Measurements from ENCODE around the gene FADD. TPM values are rescaled to one million over a fixed set of nuclear protein-coding genes. Genes with fewer than 3 reads are reported as not detected.
A peak's percentile ranks its signal among the peaks of the same experiment; 100 is the strongest.
"Not testable (repeated sequence)": the region's sequence is repeated elsewhere in the genome, so short reads cannot be mapped to it uniquely, and the experiment has no call there.

The FADD gene
- total RNA-seq, 1 experiment from 2014 or later, result 101 TPM

DNA sequence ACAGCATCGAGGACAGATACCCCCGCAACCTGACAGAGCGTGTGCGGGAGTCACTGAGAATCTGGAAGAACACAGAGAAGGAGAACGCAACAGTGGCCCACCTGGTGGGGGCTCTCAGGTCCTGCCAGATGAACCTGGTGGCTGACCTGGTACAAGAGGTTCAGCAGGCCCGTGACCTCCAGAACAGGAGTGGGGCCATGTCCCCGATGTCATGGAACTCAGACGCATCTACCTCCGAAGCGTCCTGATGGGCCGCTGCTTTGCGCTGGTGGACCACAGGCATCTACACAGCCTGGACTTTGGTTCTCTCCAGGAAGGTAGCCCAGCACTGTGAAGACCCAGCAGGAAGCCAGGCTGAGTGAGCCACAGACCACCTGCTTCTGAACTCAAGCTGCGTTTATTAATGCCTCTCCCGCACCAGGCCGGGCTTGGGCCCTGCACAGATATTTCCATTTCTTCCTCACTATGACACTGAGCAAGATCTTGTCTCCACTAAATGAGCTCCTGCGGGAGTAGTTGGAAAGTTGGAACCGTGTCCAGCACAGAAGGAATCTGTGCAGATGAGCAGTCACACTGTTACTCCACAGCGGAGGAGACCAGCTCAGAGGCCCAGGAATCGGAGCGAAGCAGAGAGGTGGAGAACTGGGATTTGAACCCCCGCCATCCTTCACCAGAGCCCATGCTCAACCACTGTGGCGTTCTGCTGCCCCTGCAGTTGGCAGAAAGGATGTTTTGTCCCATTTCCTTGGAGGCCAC is 3.3 kb downstream of the FADD start:
- DNase-seq, result no peak
- no peak overlapping the region for H3K4me3 ChIP-seq (ENCODE audit: insufficient read depth, low read depth, low read length)
- no peaks in the 10 kb centered on the region for H3K27me3 ChIP-seq (ENCODE audit: control insufficient read depth, insufficient read depth, low read length)
- peaks cover 23% of the 10 kb centered on the region for H3K36me3 ChIP-seq (replicated peaks; ENCODE audit: control insufficient read depth, insufficient read depth, low read length)

- peak; percentile 16 for DNase-seq
- no peak overlapping the region for H3K4me3 ChIP-seq (ENCODE audit: insufficient read depth, low read depth, low read length)
- H3K36me3 ChIP-seq (replicated peaks; ENCODE audit: control insufficient read depth, insufficient read depth, low read length), result peaks cover 23% of the 10 kb centered on the region
- no peaks in the 10 kb centered on the region for H3K27me3 ChIP-seq (ENCODE audit: control insufficient read depth, insufficient read depth, low read length)
These were observed 3.9 kb downstream of the FADD start for GRCh38 chr11:70206982-70207376.

DNA sequence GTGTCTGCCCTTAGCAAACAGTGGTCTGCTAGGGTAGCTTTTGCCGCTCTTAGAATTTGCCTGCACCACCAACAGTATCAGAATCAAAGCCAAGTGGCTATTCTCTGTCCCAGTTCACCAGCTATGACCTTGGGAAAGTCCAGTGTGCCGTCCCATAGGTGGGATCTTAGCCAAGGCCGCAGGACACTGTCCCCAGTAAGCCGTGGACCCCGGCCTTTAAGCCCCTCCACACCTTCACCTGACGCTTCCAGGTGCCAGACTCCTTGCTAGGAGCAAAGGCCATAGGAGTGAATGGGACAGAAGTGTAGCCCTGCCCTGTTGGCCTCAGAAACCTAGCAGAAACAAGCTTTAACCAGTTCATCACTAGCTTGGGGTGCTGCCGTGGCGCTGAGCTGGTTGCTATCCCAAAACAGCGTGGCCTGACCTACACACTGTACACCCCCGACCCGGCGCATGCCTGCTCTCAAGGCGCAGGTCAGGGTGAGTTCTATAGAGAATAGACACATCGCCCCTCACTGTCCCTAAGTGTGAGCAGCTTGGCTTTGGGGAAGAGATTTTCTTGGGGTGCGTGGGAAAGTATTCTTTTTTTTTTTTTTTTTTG is 4.5 kb downstream of the FADD start:
- H3K27me3 ChIP-seq (ENCODE audit: control insufficient read depth, insufficient read depth, low read length), result no peaks in the 10 kb centered on the region
- no peak overlapping the region for H3K4me3 ChIP-seq (ENCODE audit: insufficient read depth, low read depth, low read length)
- peaks cover 23% of the 10 kb centered on the region for H3K36me3 ChIP-seq (replicated peaks; ENCODE audit: control insufficient read depth, insufficient read depth, low read length)
- no peak for DNase-seq

DNA sequence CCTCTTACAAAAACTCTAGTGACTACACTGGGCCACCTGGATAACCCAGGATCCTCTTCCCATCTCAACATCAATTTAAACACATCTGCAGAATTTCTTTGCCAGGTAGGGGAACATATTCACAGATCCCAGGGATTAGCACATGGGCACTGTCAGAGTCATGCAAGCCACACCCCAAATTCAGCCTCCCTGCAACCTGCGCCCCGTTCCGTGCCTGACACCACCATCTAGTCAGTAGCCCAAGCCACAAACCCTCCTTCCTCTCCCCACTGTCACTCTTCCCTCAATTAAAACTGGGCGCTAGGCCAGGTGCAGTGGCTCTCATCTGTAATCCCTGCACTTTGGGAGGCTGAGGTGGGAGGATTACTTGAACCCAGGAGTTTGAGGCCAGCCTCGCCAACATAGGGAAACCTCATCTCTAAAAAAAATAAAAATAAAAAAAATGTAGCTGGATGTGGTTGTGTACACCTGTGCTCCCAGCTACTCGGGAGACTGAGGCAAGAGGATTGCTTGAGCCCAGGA is 6.4 kb downstream of the FADD start:
- H3K4me3 ChIP-seq (ENCODE audit: insufficient read depth, low read depth, low read length), result no peak overlapping the region
- DNase-seq, result no peak
- H3K36me3 ChIP-seq (replicated peaks; ENCODE audit: control insufficient read depth, insufficient read depth, low read length), result peaks cover 23% of the 10 kb centered on the region
- no peaks in the 10 kb centered on the region for H3K27me3 ChIP-seq (ENCODE audit: control insufficient read depth, insufficient read depth, low read length)

DNA sequence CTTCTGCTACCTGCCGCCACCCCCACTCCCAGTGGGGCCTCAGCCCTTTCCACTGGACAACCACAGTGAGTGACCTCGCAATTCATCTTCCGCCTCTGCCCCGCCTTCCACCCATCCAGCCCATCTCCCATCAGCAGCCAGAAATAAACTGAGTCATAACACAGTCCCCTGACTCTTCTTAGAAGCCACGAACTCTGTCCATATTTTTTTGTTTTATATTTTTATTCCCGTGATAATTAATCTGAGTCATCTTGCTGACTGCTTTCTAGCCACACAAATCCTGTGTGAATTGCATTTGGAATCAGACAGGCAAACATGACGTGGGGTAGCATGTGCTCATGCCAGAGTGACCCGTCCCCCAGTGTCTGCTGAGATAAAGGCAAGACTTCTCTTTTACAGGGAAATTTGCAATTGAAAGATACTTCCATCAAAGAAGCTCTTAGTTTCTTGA is 7.0 kb downstream of the FADD start:
- no peak for DNase-seq
- Histone ChIP-seq H3K4me3 (ENCODE audit: insufficient read depth, low read depth, low read length) (no peak overlapping the region), H3K36me3 (replicated peaks; ENCODE audit: control insufficient read depth, insufficient read depth, low read length) (peaks cover 19% of the 10 kb centered on the region), H3K27me3 (ENCODE audit: control insufficient read depth, insufficient read depth, low read length) (no peaks in the 10 kb centered on the region)

- Histone ChIP-seq H3K4me3 (ENCODE audit: insufficient read depth, low read depth, low read length) (no peak overlapping the region), H3K36me3 (replicated peaks; ENCODE audit: control insufficient read depth, insufficient read depth, low read length) (peaks cover 19% of the 10 kb centered on the region), H3K27me3 (ENCODE audit: control insufficient read depth, insufficient read depth, low read length) (no peaks in the 10 kb centered on the region)
- DNase-seq, result no peak
These were observed 7.4 kb downstream of the FADD start for GRCh38 chr11:70210530-70210929.

- Histone ChIP-seq H3K36me3 (replicated peaks; ENCODE audit: control insufficient read depth, insufficient read depth, low read length) (peaks cover 4% of the 10 kb centered on the region), H3K27me3 (ENCODE audit: control insufficient read depth, insufficient read depth, low read length) (no peaks in the 10 kb centered on the region), H3K4me3 (ENCODE audit: insufficient read depth, low read depth, low read length) (no peak overlapping the region)
- no peak for DNase-seq
These were observed 9.2 kb downstream of the FADD start for GRCh38 chr11:70212227-70212811.

GRCh38 chr11:70217388-70217787 is 14.3 kb downstream of the FADD start:
- not testable (repeated sequence) for H3K36me3 ChIP-seq (replicated peaks; ENCODE audit: control insufficient read depth, insufficient read depth, low read length); DNase-seq; H3K27me3 ChIP-seq (ENCODE audit: control insufficient read depth, insufficient read depth, low read length)
- peak overlapping the region; percentile 24; the same call in 1 of the 2 replicates for H3K4me3 ChIP-seq (ENCODE audit: insufficient read depth, low read depth, low read length)

DNA sequence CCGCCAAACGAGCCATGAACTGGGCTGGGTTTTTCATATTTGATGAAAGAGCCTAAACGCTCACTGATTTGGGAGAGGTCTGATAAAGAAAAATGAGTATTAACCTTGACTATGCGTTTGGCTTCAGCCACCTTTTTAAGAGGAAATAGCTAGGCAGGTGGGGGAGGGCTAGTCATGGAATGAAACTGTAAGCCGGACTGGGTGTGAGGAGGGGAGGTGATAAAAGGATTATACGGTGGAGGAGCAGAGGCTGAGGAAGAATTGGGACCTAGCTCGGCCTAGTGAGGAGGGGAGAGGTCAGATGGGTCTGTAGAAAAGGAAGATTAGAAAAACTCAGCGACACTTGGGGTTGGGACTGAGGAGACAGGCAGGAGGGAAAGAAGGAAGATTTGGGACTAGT is 15.0 kb downstream of the FADD start:
- not testable (repeated sequence) for DNase-seq; H3K36me3 ChIP-seq (replicated peaks; ENCODE audit: control insufficient read depth, insufficient read depth, low read length); H3K27me3 ChIP-seq (ENCODE audit: control insufficient read depth, insufficient read depth, low read length)
- peak overlapping the region; percentile 11; the same call in 1 of the 2 replicates for H3K4me3 ChIP-seq (ENCODE audit: insufficient read depth, low read depth, low read length)

- Histone ChIP-seq H3K27me3 (ENCODE audit: control insufficient read depth, insufficient read depth, low read length) (no peaks in the 10 kb centered on the region), H3K36me3 (replicated peaks; ENCODE audit: control insufficient read depth, insufficient read depth, low read length) (no peaks in the 10 kb centered on the region), H3K4me3 (ENCODE audit: insufficient read depth, low read depth, low read length) (no peak overlapping the region)
- DNase-seq, result no peak
These were observed 17.0 kb downstream of the FADD start for GRCh38 chr11:70220136-70220535.

DNA sequence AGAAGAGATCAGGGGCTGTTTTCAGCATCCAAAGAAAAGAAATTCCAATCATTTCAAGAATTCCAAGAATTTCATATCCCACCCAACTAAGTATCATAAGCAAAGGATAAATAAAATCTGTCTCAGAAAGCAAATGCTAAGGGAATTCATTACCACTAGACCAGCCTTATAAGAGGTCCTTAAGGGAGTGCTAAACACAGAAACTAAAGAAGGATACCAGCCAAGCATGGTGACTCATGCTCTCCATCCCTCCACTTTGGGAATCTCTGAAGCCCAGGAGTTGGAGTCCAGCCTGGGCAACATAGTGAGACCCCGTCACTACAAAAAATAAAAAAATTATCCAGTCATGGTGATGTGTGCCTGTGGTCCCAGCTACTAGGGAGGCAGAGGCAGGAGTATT is 17.8 kb downstream of the FADD start:
- Histone ChIP-seq H3K27me3 (ENCODE audit: control insufficient read depth, insufficient read depth, low read length) (no peaks in the 10 kb centered on the region), H3K36me3 (replicated peaks; ENCODE audit: control insufficient read depth, insufficient read depth, low read length) (no peaks in the 10 kb centered on the region), H3K4me3 (ENCODE audit: insufficient read depth, low read depth, low read length) (no peak overlapping the region)
- DNase-seq, result no peak

DNA sequence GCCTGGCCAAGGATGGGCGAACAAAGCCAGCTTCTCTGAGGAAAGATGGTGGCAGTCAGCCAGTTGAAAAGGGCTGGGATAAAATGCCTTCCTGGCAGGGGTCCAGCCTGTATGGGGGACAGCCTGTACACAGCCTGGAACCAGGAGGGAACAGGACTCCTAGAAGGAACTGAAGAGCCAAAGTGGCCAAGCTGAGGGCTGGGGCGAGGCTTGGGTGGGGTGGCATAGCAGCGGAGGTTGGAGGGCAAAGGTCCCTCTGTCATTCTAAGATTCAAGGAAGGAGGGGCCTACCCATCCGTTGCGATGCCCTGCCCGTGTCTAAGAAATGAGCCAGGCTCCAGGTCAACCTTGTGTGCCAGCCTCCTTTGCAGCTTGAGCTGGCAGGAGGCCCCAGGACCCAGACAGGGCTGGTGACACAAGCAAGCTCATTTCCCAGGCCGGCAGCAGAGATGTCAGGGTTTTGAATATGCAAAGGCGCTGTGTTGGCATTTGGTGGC is 22.6 kb downstream of the FADD start:
- Histone ChIP-seq H3K4me3 (ENCODE audit: insufficient read depth, low read depth, low read length) (no peak overlapping the region), H3K27me3 (ENCODE audit: control insufficient read depth, insufficient read depth, low read length) (no peaks in the 10 kb centered on the region; the same call in 1 of the 2 replicates), H3K36me3 (replicated peaks; ENCODE audit: control insufficient read depth, insufficient read depth, low read length) (no peaks in the 10 kb centered on the region)
- DNase-seq, result no peak

GRCh38 chr11:70226183-70226582 is 23.1 kb downstream of the FADD start:
- DNase-seq, result no peak
- no peak overlapping the region for H3K4me3 ChIP-seq (ENCODE audit: insufficient read depth, low read depth, low read length)
- H3K27me3 ChIP-seq (ENCODE audit: control insufficient read depth, insufficient read depth, low read length), result no peaks in the 10 kb centered on the region; the same call in 1 of the 2 replicates
- H3K36me3 ChIP-seq (replicated peaks; ENCODE audit: control insufficient read depth, insufficient read depth, low read length), result no peaks in the 10 kb centered on the region

- DNase-seq, result peak; percentile 72
- Histone ChIP-seq H3K27me3 (ENCODE audit: control insufficient read depth, insufficient read depth, low read length) (no peaks in the 10 kb centered on the region; the same call in 1 of the 2 replicates), H3K36me3 (replicated peaks; ENCODE audit: control insufficient read depth, insufficient read depth, low read length) (no peaks in the 10 kb centered on the region), H3K4me3 (ENCODE audit: insufficient read depth, low read depth, low read length) (no peak overlapping the region)
These were observed 23.9 kb downstream of the FADD start for GRCh38 chr11:70226967-70227366.

DNA sequence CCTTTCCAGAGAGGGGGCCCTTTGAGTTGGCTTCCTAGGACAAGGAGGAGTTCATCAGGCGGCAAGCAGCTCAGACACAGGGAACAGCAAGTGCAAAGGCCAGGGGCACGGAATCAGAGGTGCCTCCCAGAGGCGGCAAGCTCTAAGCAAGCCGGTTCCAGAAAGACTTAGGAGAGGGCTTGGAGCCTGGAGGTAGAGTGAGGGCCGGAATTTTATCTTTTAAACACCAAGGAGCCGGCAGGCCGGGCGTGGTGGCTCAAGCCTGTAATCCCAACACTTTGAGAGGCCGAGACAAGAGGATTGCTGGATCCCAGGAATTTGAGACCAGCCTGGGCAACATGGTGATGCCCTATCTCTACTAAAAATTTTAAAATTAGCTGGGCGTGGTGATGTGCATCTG is 26.6 kb downstream of the FADD start:
- no peak for DNase-seq
- H3K27me3 ChIP-seq (ENCODE audit: control insufficient read depth, insufficient read depth, low read length), result no peaks in the 10 kb centered on the region; the same call in 1 of the 2 replicates
- H3K36me3 ChIP-seq (replicated peaks; ENCODE audit: control insufficient read depth, insufficient read depth, low read length), result no peaks in the 10 kb centered on the region
- H3K4me3 ChIP-seq (ENCODE audit: insufficient read depth, low read depth, low read length), result no peak overlapping the region
